ENCODE data around the gene CSRP1. TPM values are rescaled to one million over a fixed set of nuclear protein-coding genes. Genes with fewer than 3 reads are reported as not detected.

The CSRP1 gene
- total RNA-seq, 4 donors from 2014 or later = 22.7 to 91.1 (median 68.9) TPM

DNA sequence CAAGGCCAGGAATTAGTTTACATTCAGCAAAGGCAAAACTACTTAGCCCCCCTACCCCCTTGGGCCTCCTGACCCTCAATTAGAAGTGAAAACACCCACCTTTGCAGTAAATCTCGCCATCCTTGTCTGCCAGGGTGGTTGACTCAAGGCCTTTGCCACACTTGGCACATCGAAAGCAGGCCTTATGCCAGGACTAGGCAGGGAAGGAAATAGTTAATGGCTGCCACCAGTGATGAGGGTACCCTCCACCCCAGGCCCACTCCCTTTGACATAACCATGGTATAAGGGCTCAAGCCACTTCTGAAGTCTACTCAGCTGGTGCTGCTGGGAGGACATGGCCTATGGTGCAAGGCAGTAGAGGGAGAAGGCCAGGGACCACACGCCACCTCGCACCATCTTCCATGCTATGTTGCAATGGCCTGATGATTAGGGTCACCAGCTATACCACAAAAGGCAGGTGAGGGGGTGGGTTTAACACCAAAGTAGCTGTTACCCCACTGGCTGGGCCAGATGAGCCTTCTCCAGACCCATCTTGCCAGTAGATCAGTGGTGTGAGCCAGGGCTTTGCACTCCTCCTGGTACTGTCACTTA is 21.6 kb downstream of the CSRP1 start:
- Histone ChIP-seq H3K4me1 (peaks cover 24 to 29% of the 10 kb centered on the region in 2 donors), H3K9me3 (no peaks in the 10 kb centered on the region), H3K27ac (peak overlapping the region in 1 of 4 donors; percentile 22), H3K27me3 (no peaks in the 10 kb centered on the region), H3K4me3 (no peak overlapping the region), H3K36me3 (no peaks in the 10 kb centered on the region)
- TF ChIP-seq, protein P1, sequence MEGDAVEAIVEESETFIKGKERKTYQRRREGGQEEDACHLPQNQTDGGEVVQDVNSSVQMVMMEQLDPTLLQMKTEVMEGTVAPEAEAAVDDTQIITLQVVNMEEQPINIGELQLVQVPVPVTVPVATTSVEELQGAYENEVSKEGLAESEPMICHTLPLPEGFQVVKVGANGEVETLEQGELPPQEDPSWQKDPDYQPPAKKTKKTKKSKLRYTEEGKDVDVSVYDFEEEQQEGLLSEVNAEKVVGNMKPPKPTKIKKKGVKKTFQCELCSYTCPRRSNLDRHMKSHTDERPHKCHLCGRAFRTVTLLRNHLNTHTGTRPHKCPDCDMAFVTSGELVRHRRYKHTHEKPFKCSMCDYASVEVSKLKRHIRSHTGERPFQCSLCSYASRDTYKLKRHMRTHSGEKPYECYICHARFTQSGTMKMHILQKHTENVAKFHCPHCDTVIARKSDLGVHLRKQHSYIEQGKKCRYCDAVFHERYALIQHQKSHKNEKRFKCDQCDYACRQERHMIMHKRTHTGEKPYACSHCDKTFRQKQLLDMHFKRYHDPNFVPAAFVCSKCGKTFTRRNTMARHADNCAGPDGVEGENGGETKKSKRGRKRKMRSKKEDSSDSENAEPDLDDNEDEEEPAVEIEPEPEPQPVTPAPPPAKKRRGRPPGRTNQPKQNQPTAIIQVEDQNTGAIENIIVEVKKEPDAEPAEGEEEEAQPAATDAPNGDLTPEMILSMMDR (IDR thresholded peaks at IDR 0.05 in 4 of 5, conservative IDR thresholded peaks at IDR 0.05 in 1 of 5) = no peak
- TF ChIP-seq POLR2A (IDR thresholded peaks at IDR 0.05) = no peak
- ATAC-seq (no peak), DNase-seq (no peak)
- in situ Hi-C loops (cut with MboI; ENCODE audit: low sequenced_read_pairs in 4 of 4) = no loop called here
- intact Hi-C loops (cut with DNase I; ENCODE audit: low total_unique reads) = no loop called here

DNA sequence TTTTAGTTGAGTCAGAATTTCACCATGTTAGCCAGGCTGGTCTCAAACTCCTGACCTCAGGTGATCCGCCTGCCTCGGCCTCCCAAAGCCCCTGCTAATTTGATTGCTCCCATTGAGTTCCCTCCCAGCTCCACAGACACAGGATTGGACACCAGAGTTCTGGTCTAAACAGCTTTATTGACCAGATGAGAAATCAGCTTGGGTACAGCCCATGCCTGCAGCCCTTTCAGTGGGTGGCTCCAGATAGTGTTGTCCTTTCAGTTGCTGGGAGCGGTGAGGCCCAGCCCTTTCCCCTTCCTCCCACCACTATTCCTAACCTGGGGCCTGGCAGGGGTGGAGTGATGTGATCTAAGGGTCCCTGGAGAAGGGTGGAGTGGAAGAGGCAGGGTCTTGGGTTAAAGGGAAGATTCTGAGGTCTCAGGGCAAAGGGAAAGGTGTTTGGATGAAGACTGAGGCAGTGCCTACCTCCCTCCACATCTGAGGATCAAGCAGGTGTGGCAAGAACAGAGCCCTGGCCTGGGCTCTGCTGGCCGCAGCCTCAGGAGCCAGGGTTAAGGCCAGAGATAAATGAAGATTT is 23.5 kb downstream of the CSRP1 start:
- Histone ChIP-seq H3K36me3 (no peaks in the 10 kb centered on the region), H3K9me3 (no peaks in the 10 kb centered on the region), H3K27me3 (no peaks in the 10 kb centered on the region), H3K4me3 (no peak overlapping the region), H3K4me1 (peaks cover 17 to 18% of the 10 kb centered on the region in 2 donors), H3K27ac (no peak overlapping the region)
- in situ Hi-C loops (cut with MboI; ENCODE audit: low sequenced_read_pairs in 4 of 4) = loop anchor here in 3 of 4 donors (5.0 kb wide), 2 partner anchors 34 to 36 kb away; no protein-coding TSS in a partner anchor
- DNase-seq = no peak
- intact Hi-C loops (cut with DNase I; ENCODE audit: low total_unique reads) = no loop called here
- no peak for ATAC-seq
- TF ChIP-seq, protein P1 (IDR thresholded peaks at IDR 0.05 in 4 of 5, conservative IDR thresholded peaks at IDR 0.05 in 1 of 5) = no peak
- no peak for TF ChIP-seq POLR2A (IDR thresholded peaks at IDR 0.05)

DNA sequence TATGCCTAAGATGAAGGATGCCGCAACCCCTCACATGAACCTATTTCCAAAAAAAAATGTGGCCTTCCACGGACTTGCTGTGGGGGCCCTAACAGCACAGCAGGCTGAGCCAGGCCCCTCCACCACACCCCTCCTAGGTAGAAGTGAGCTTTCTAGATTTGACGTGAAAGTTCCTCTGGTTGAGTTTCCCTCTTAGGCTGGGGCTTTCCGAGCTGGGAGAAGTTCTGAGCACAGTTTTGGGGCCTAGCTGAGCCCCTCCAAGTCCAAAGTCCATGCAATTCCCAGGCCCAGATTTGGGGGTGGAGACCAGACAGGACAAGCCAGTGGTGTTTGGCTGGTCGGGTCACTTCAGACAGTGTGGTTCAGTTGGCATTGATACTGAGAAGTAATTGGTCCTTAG is 24.2 kb downstream of the CSRP1 start:
- Histone ChIP-seq H3K27ac (peak overlapping the region in 3 of 4 donors; percentile 13 to 82 (median 73)), H3K4me3 (no peak overlapping the region), H3K27me3 (no peaks in the 10 kb centered on the region), H3K36me3 (no peaks in the 10 kb centered on the region), H3K4me1 (peaks cover 17 to 18% of the 10 kb centered on the region in 2 donors), H3K9me3 (no peaks in the 10 kb centered on the region)
- DNase-seq (no peak), ATAC-seq (no peak)
- in situ Hi-C loops (cut with MboI; ENCODE audit: low sequenced_read_pairs in 4 of 4) = loop anchor here in 3 of 4 donors (5.0 kb wide), 2 partner anchors 35 kb away; no protein-coding TSS in a partner anchor
- no peak for TF ChIP-seq POLR2A (IDR thresholded peaks at IDR 0.05)
- TF ChIP-seq, protein P1 (IDR thresholded peaks at IDR 0.05 in 4 of 5, conservative IDR thresholded peaks at IDR 0.05 in 1 of 5) = no peak
- intact Hi-C loops (cut with DNase I; ENCODE audit: low total_unique reads) = loop anchor here (1.0 kb wide), 1 partner anchor 31 kb away; no protein-coding TSS in a partner anchor

DNA sequence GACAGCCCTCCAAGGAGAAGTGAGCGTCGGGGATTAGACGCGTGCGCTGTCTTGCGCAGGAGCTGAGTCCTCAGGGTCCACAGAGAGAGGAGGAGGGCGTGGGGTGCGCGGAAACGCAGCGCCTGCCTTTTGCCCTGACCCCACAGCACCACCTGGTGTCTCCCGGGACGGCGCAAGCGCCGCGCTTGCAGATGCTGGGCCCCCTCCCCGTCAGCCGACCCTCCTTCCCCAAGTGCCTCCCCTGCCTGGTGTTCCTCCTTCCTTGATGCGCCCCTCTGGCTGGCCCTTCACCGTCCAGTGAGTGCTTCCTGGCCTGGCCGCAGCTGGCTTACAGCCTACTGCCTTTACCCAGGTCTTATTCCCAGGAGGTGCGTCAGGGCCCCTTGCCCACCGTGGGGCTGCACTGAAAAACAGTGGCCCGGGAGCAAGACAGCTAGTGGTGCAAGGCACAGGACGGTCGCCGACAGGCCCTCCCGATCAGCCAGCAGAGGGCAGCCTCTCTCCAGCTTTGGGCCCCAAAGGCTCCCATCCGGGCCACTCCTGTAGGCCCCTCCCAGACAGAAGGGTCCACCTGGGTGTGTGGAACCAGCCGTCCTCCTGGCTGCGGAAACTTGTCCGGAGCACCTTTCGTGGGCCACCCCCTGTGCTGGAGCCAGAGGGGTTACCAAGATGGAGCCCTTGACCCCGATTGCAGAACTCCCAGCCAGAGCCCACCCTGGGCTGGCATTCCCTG is 25.0 kb downstream of the CSRP1 start:
- in situ Hi-C loops (cut with MboI; ENCODE audit: low sequenced_read_pairs in 4 of 4) (loop anchor here in 3 of 4 donors (5.0 kb wide), 2 partner anchors 35 kb away; no protein-coding TSS in a partner anchor), intact Hi-C loops (cut with DNase I; ENCODE audit: low total_unique reads) (loop anchor here (1.0 kb wide), 2 partner anchors 31 to 34 kb away; no protein-coding TSS in a partner anchor)
- H3K4me1 ChIP-seq = peaks cover 17 to 18% of the 10 kb centered on the region in 2 donors
- peak overlapping the region; percentile 6 to 49 (median 38) for H3K4me3 ChIP-seq
- ATAC-seq (peak; percentile 38 to 68), DNase-seq (peak; percentile 56 to 78)
- TF ChIP-seq, protein P1 (IDR thresholded peaks at IDR 0.05 in 4 of 5, conservative IDR thresholded peaks at IDR 0.05 in 1 of 5) = peak; percentile 76 to 95 (median 91)
- no peak for TF ChIP-seq POLR2A (IDR thresholded peaks at IDR 0.05)
- H3K27me3 ChIP-seq = no peaks in the 10 kb centered on the region
- no peaks in the 10 kb centered on the region for H3K9me3 ChIP-seq
- no peaks in the 10 kb centered on the region for H3K36me3 ChIP-seq
- peak overlapping the region in 3 of 4 donors; percentile 73 to 84 (median 82) for H3K27ac ChIP-seq

Measured in gastrocnemius medialis (tissue), 4 donors.